Hindlimb muscle (tissue), 1 donor: ENCODE measurements around the gene AKAP9. TPM values are rescaled to one million over a fixed set of nuclear protein-coding genes. Genes with fewer than 3 reads are reported as not detected.
A peak's percentile ranks its signal among the peaks of the same experiment; 100 is the strongest.
"Not testable (repeated sequence)": the region's sequence is repeated elsewhere in the genome, so short reads cannot be mapped to it uniquely, and the experiment has no call there.

Source experiments
- DNase-seq: peaks from one replicate; pipeline ENCODE4 v3.0.0-alpha.2; 2013
- polyA plus RNA-seq: library from polyadenylated mRNA; unstranded; fragments of 120-200 nt; gene quantifications from one replicate; pipeline ENCODE4 v1.2.1, GENCODE V29; 2013; ENCODE audit not compliant: insufficient read length

AKAP9 gene
- polyA plus RNA-seq, 1 donor, result 75.6 TPM

DNA sequence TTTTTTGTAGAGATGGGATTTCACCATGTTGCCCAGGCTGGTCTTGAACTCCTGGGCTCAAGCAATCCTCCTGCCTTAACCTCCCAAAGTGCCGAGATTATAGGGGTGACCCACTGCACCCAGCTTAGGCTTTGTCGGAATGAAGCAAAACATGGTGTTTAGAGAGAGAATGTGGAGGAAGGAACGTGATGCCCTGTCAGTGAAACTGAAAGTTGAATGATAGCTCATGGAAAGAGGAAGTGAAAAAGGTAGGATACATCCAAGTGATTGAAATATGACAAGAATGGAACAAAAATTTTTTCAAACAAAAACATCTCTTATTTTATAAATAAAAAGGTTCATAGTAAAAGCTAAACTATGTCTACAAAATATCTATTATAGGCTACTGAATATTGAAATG, 5.9 kb downstream of the AKAP9 start:
- peak; percentile 6 for DNase-seq

DNA sequence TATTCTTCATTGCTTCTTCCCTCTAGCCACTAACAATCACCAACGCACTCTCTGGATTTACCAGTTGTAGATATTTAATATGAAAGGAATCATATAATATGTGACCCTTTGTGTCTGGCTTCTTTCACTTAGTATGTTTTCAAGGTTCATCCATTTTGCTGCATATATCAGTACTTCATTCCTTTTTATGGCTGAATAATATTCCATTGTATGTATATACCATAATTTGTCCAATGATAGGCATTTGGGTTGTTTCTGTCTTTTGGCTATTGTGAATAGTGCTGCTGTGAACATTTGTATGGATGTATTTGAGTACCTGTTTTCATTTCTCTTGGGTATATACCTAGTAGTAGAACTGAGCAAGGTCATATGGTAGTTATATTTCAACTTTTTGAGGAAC, 7.3 kb downstream of the AKAP9 start:
- DNase-seq, result no peak

DNA sequence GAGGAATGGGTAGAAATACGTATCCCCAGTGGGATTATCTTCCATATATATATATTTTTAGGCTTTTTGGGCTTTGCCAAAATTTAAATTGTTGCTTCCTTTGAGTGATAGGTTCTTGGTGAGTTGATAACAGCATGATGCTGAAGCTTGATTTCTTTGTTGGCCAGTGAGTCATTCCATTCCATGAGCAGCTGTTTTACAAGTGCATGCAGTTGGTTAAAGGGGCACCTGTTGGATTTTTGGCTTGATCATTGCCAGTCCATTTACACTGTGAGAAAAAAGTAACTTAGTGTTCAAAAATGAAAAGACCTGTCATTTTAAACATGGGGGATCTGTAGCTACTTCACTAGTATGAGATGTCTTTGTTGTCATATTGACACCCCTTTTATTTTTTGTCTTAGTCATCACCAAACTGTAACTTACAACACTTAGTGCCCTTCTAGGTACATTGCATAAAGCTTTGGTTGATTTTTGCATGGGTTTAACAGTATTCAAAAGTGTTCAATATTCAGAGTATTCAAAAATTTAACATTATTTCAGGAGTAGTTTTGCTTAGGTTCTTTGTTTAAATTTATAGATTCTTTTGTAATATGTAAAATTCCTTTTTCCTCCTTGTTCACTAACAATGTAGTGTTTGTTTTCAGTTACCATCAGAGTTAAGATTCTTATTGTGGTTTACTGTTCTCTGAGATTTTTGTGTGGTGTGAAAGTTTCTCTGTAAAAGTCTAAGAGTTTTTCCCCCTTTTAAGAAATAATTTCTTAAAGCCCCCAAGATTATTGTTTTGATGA, 8.8 kb downstream of the AKAP9 start:
- no peak for DNase-seq

DNA sequence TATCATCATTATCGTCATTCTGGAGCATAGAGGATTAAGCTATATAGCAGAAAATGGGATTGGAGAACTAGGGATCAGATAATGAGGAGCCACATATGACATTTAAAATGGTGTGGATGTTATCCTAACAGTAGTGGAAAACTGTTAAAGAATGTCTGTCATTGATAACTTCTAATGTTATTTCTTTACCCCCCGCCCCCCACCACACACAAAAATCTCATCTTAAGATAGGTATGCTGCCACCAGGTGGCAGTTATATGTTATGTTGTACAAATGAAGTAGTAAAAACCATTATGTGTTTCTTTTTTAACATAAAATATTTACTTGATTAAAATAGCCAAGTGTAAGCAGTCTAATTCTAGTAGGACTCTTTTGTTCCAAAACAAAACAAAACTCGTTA, 13.0 kb downstream of the AKAP9 start:
- no peak for DNase-seq

DNA sequence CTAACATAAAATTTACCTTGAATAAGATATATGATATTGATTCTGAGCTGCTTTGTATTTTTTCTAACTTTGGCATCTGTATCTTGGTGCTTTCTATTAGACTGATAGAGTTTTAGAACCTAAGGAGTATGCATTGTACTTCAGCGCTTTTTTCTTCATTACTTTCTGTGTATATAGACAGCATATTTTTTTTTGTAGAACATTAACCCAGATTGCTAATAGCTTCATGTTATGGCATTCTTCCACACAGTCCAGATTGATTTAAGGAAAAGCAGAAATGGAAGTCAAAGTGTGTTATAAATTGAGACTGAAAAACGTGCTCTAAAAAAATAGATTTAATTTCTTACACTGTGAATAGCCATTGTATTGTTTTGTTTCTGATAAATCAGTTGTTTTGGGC, 15.8 kb downstream of the AKAP9 start:
- DNase-seq, result not testable (repeated sequence)

DNA sequence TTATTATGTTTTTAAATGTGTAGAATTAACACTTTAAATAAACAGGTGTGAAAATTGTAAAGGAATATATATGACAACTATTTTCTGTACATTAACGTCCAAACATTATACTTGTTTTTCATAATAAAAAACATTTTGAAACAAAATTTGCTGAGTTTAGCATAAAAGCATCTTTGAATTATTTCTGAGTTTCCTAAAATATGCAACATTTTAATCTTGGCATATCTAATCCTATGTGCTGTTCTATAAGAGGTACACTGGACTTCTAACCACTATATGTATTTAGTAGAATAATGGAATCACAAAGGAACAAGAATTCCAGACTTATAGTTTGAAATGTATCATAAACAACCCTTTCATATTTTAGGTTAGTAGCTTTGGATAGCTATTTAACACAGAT, 16.6 kb downstream of the AKAP9 start:
- DNase-seq, result no peak

DNA sequence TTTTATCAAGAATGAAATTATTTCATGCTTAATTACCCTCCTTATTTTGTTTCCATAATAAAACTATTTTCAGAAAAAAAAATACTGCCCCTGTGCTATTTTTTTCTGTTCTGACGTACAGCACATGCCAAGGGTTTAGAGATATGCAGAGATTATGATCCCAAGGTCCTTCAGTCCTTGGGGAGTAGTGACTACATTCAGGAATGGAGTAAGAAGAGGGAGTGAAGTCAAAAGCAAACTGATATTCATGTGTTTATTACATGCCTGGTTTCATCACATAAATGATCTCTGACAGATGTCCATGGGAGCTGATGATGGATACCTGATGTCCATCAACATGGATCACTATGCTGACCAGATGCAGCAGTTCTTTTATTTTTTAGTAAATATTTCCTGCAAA, 17.2 kb downstream of the AKAP9 start:
- DNase-seq, result no peak

DNA sequence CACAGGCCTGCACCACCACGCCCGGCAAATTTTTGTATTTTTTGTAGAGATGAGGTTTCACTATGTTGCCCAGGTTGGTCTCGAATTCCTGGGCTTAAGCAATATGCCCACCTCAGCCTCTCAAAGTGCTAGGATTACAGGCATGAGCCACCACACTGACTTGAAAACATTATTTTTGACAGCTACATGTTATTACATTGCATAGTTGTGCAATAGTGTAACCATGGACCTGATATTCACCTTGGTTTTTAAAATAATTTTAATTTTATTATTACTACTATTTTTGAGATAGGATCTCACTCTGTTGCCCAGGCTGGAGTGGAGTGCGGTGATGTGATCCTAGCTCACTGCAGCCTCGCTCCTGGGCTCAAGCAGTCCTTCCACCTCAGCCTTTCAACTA, 18.4 kb downstream of the AKAP9 start:
- no peak for DNase-seq

DNA sequence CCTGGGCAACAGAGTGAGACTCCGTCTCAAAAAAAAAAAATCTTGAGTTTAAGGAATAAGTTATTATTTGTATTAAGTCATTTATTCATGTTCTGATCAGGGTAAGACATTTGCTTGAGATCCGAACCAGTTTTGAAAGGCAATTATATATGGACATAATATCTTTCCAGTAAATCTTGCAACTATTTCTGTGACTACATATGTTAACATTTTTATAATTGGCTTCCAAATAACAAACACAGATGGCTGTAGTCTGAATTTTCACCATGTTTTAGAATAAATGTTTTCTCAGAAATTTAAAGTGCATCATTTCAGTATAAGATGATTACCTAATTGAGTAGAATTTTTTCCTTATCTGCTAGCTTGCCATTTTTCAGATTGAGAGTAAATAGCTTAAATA, 21.2 kb downstream of the AKAP9 start:
- DNase-seq, result no peak

DNA sequence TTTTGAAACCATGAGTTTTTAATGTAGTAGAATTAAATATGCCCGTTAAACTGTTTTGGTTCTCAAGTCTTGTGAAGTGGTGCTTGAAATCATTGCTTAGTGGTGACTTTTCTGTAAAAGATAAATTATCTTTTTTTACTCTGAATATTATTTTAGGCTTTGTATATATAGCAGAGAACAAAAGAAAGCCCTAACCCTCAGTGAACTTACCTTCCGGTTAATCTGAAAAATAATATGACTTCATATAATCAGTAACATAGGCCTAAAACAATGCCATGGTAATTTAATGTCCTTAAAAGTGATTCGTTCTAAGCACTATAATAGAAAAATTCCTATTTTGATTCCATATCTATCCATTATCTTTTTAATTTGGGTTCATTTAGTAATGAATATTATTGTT, 21.8 kb downstream of the AKAP9 start:
- no peak for DNase-seq

DNA sequence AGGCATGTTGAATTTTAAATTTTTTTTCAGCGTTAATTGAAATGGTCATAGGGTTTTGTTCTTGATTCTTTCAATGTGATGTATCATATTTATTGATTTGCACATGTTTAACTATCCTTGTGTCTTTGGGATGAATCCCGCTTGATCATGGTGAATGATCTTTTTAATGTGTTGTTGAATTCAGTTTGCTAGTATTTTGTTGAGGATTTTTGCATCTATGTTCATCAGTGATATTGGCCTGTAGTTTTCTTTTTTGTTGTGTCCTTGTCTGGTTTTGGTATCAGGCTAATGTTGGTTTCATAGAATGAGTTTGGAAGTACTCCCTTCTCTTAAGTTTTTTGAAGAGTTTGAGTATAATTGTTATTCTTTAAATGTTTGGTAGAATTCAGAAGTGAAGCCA, 26.9 kb downstream of the AKAP9 start:
- not testable (repeated sequence) for DNase-seq

DNA sequence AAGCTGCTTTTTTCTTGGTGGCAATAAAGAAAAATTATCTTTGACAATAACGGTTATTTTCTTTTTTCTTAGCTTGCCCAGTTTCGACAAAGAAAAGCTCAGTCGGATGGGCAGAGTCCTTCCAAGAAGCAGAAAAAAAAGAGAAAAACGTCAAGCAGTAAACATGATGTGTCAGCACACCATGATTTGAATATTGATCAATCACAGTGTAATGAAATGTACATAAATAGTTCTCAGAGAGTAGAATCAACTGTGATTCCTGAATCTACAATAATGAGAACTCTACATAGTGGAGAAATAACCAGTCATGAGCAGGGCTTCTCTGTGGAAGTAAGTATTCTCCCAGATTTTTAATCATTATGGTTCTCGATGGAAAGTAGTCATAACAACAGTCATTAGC, 33.0 kb downstream of the AKAP9 start:
- DNase-seq, result no peak

DNA sequence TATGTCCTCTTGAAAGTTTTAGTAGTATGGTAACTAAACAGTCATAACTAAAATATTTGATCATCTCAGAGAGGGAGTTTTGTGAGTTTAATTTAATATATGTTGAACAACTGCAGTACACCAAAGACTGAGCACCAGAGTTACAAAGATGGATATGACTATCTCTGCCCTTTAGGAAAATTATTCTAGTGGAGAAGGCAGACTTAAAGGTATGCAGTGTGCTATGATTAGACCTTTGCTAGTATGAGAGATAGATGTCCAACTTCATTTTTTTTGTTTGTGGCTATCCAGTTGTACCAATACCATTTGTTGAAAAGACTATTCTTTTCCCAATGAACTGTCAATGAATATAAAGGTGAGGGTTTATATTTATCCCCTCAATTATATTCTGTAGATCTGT, 33.4 kb downstream of the AKAP9 start:
- no peak for DNase-seq

DNA sequence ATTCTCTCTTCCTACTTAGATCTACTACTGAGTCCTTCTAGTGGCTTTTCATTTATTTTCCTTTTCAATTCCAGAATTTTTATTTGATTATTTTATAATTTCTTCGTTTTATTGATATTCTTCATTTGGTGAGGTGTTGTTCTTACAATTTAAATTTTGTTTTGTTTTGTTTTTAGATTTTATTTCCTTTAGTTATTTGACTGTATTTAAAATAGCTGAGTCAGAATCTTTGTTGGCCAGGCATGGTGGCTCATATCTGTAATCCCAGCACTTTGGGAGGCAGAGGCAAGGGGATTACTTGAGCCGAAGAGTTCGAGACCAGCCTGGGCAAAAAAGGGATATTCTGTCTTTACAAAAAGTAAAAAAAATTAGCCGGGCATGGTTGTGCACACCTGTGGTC, 36.1 kb downstream of the AKAP9 start:
- DNase-seq, result no peak

DNA sequence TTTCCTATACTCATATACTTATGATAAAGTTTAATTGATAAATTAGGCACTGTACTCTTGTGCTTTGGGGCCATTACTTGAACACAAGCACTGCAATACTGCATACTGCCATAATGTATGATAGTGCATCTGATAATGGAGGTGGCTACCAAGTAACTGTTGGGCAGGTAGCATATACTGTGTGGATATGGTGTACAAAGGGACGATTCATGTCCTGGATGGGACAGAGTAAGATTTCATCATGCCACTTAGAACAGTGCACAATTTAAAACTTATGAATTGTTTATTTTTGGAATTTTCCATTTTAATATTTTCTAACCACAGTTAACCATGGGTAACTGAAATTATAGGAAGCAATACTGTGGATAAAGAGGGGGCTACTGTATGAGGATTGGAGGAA, 38.9 kb downstream of the AKAP9 start:
- DNase-seq, result no peak

DNA sequence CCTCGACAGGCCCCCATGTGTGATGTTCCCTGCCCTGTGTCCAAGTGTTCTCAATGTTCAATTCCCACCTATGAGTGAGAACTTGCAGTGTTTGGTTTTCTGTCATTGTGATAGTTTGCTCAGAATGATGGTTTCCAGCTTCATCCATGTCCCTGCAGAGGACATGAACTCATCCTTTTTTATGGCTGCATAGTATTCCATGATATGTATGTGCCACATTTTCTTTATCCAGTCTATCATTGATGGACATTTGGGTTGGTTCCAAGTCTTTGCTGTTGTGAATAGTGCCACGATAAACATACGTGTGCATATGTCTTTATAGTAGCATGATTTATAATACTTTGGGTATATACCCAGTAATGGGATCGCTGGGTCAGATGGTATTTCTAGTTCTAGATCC, 41.7 kb downstream of the AKAP9 start:
- not testable (repeated sequence) for DNase-seq

DNA sequence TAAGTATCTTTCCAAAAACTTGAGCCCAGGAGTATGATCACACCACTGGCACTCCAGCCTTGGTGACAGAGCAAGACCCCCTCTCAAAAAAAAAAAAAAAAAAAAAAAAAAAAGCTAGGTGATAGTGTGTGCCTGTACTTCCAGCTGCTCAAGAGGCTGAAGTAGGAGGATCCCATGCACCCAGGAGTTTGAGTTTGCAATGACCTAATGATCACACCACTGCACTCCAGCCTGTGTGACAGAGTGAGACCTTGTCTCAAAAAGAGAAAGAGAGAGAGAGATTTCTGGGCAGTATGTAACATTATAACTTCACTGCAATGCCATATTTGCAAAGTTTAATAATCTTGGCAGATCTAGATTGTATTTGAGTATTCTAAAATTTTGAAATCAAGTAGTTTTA, 47.6 kb downstream of the AKAP9 start:
- no peak for DNase-seq

DNA sequence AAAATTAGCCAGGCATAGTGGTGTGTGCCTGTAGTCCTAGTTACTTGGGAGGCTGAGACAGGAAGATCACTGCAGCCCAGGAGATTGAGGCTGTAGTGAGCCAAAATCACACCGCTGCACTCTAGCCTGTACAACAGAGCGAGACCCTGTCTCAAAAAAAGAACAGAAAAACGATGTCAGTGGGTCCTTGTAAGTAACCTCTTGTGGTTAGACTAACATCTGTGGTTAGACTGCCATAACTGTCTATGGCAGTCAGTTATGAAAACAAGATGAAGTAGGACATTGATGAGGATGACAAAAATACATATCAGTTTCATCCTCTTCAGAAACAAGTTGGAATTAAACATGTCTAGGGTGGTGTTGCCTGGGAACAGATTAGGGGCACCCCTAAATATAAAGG, 53.3 kb downstream of the AKAP9 start:
- DNase-seq, result no peak

DNA sequence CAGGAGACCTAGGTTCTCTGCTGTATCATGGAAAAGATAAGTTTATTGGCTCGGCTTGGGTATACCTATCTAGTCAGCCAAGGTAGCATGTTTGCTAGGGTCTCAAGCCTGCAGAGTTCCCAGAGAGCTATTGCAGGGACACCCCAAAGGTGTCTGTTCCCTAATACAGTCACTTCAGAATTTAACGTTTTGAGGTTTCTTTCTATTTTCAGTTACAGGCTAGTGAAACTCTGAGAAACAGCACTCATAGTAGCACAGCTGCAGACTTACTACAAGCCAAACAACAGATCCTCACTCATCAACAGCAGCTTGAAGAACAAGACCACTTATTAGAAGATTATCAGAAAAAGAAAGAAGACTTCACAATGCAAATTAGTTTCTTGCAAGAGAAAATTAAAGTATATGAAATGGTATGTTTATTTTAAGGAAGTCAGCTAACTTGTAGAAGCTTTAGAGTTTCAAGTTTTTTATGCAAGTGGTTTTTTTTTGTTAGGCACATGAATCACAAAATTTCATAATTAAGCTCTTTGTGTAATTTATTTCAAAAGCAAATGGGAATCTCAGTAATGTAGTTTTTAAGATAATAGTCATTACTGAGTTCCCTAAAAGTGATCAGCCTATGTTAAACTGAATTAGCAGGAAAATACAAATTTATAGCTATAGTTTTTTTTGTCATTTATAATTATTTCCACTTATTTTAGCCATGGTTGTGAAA, 54.9 kb downstream of the AKAP9 start:
- DNase-seq, result no peak

DNA sequence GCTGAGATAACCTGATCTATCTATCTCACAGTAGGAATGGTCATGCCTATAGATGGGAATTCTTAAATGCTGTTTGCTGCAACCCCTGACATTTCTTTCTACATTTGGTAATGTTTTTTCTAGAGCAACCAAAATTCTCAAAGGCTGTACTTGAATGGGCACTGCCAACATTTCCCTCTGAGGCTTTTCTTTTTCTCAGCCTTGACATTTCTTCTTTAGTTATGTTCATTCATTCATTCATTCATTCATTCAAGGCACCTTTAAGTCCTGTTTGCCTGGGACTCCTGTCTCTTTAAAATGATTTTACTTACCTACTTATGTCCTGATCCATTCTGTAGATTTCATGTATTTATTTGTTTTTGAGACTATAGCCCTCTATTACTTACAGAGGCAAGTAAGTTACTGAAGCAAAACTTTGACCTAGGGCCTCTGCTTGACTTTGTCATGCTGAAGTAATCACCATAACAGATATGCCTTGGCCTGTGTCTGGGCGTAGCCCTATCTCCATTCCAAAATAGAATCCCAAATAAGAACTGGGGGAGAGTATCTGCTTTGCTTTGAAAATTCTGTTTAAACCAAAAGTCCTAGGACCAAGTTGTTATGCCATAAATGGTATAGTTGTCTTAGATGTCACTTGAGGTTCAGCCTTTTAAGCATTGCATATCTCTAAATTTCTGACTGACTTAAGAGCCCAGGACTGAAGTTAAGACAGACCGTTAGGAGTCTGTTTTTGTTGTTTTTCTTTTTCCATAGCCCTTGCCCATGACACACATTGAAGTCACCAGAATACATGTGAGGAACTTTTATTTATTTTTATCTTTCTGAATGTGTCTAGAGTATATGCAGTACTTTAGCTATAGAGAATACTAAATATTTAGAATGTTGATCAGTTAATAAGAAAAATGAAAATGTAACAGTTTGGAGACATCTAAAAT, 59.2 kb downstream of the AKAP9 start:
- no peak for DNase-seq

DNA sequence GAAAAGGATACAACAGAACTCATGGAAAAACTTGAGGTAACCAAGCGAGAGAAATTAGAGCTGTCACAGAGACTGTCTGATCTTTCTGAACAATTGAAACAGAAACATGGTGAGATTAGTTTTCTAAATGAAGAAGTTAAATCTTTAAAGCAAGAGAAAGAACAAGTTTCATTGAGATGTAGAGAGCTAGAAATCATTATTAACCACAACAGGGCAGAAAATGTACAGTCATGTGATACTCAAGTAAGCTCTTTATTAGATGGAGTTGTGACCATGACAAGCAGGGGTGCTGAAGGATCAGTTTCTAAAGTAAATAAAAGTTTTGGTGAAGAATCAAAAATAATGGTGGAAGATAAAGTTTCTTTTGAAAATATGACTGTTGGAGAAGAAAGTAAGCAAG, 62.1 kb downstream of the AKAP9 start:
- DNase-seq, result no peak

DNA sequence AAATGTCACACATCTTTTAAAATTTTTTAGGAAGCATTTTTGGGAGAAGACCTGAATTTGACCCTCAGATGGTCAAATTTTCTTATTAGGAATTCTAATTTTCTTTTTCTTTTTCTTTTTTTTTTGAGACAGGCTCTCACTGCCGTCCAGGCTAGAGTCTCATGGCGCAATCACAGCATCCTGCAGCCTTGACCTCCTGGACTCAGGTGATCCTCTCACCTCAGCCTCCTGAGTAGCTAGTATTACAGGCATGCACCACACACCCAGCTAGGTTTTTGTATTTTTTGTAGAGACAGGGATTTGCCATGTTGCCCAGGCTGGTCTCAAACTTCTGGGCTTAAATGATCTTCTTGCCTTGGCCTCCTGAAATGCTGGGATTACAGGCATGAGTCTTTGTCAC, 65.4 kb downstream of the AKAP9 start:
- DNase-seq, result no peak

DNA sequence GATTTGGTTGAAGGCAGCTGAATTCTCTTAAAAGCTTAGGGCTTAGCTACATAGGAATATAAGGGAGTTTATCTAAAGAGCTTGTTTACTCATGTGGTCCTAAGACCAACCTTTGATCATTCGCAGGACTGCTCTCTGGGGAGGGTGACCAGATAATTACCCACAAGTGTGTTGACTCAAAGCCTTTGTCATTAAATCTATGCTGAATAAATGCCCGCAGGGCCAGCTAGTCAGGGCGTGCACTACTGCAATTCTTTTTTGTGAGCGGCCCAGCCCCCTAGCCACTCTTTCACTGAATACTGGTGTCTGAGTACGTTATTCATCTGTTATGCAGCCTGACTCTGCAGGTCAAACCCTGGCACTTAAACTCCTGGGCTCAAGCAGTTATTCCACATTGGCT, 69.6 kb downstream of the AKAP9 start:
- DNase-seq, result no peak
